Lower leg skin (tissue), 4 donors: ENCODE measurements around the gene KIRREL3. TPM values are rescaled to one million over a fixed set of nuclear protein-coding genes. Genes with fewer than 3 reads are reported as not detected.

ENCODE experiments used
- DNase-seq, 2 donors: peaks; one replicate each; pipeline ENCODE4 v3.0.0-alpha.2; 2019; ENCODE audit warnings: low spot score in 2 of 2
- H3K4me3 ChIP-seq: fragments of 200-600 bp; sonication (generic); 2 replicates; pipeline ENCODE4 v1.5.1; 2017; ENCODE audit warnings: mild to moderate bottlenecking, low read depth; ENCODE audit not compliant: poor library complexity, severe bottlenecking
- CTCF ChIP-seq, 3 donors: fragments of 450-650 bp; IDR thresholded peaks; one replicate each; pipeline ENCODE4 v1.5.1; 2016; ENCODE audit warnings: antibody characterized with exemption in 3 of 3, mild to moderate bottlenecking in 3 of 3, moderate library complexity in 2 of 3
- POLR2A ChIP-seq, 2 donors: fragments of 450-650 bp; IDR thresholded peaks; one replicate each; pipeline ENCODE4 v1.6.1; 2016 to 2017; ENCODE audit warnings: antibody characterized with exemption in 2 of 2, mild to moderate bottlenecking in 1 of 2, moderate library complexity in 1 of 2
- WGBS, 2 donors: methylation state at CpG; one replicate each; pipeline ENCODE4 v1.1.5; 2018; 5-methylcytosine and 5-hydroxymethylcytosine counted together
- intact Hi-C: fragments of 100-400 bp; cut with DNase I; formaldehyde crosslinking; loops from one replicate; pipeline ENCODE4 v1.15.0; 2023; ENCODE audit warnings: low total_unique reads
- total RNA-seq, 4 donors: library from RNA; depleted of rRNA; stranded (reverse); fragments of >200 nt; gene quantifications; one replicate each; pipeline ENCODE4 v1.1.0, GENCODE V29; 2016

The KIRREL3 gene
- total RNA-seq, 4 donors from 2014 or later = 0.13 TPM; not detected in 3

- WGBS, 2 donors = 81% methylated on average over 7 of the region's 7 CpGs
- TF ChIP-seq CTCF (IDR thresholded peaks at IDR 0.05) (no peak), POLR2A (IDR thresholded peaks at IDR 0.05) (no peak)
- H3K4me3 ChIP-seq = no peak overlapping the region
- intact Hi-C loops = no loop called here
- DNase-seq = no peak
Observed at GRCh38 chr11:126604461-126604860, 396.1 kb downstream of the KIRREL3 start.

GRCh38 chr11:126603486-126603885 lies 397.1 kb downstream of the KIRREL3 start:
- TF ChIP-seq CTCF (IDR thresholded peaks at IDR 0.05) (no peak), POLR2A (IDR thresholded peaks at IDR 0.05) (no peak)
- intact Hi-C loops = no loop called here
- no peak overlapping the region for H3K4me3 ChIP-seq
- 82 to 87% methylated on average over 6 of the region's 6 CpGs for WGBS, 2 donors
- DNase-seq = no peak

GRCh38 chr11:126602993-126603392 lies 397.6 kb downstream of the KIRREL3 start:
- TF ChIP-seq POLR2A (IDR thresholded peaks at IDR 0.05) = no peak
- TF ChIP-seq CTCF (IDR thresholded peaks at IDR 0.05) = no peak
- 54 to 59% methylated on average over 6 of the region's 6 CpGs for WGBS, 2 donors
- no peak overlapping the region for H3K4me3 ChIP-seq
- no peak for DNase-seq
- intact Hi-C loops = no loop called here

GRCh38 chr11:126602349-126602940 lies 398.1 kb downstream of the KIRREL3 start:
- TF ChIP-seq POLR2A (IDR thresholded peaks at IDR 0.05) = no peak
- no peak for TF ChIP-seq CTCF (IDR thresholded peaks at IDR 0.05)
- DNase-seq = no peak
- intact Hi-C loops = no loop called here
- 84% methylated on average over 12 of the region's 12 CpGs for WGBS, 2 donors
- H3K4me3 ChIP-seq = no peak overlapping the region

GRCh38 chr11:126601550-126602215 lies 398.9 kb downstream of the KIRREL3 start:
- 72 to 76% methylated on average over 22 of the region's 22 CpGs for WGBS, 2 donors
- TF ChIP-seq CTCF (IDR thresholded peaks at IDR 0.05) (no peak), POLR2A (IDR thresholded peaks at IDR 0.05) (no peak)
- intact Hi-C loops = no loop called here
- DNase-seq = no peak
- no peak overlapping the region for H3K4me3 ChIP-seq
